ENCODE measurements around the gene LZTFL1. TPM values are rescaled to one million over a fixed set of nuclear protein-coding genes. Genes with fewer than 3 reads are reported as not detected.

LZTFL1 gene
- total RNA-seq, 1 experiment from 2014 or later: 9.1 TPM

GRCh38 chr3:45874677-45875346, 32.9 kb upstream of the LZTFL1 start (continued):
- TF ChIP-seq AR (CRISPR knock-in tag; IDR thresholded peaks at IDR 0.05) (no peak), ZNF263 (CRISPR knock-in tag; IDR thresholded peaks at IDR 0.05; ENCODE audit: low read depth) (no peak), ZNF138 (CRISPR knock-in tag; conservative IDR thresholded peaks at IDR 0.05) (no peak), USF1 (CRISPR knock-in tag; IDR thresholded peaks at IDR 0.05) (no peak), ATF1 (CRISPR knock-in tag; IDR thresholded peaks at IDR 0.05) (no peak), ATF3 (CRISPR knock-in tag; conservative IDR thresholded peaks at IDR 0.05) (no peak), ATF6 (CRISPR knock-in tag; IDR thresholded peaks at IDR 0.05) (no peak), NFYB (CRISPR knock-in tag; conservative IDR thresholded peaks at IDR 0.05; ENCODE audit: low read depth) (no peak)

GRCh38 chr3:45873638-45874037, 31.7 kb upstream of the LZTFL1 start:
- H3K27ac Mint-ChIP-seq: no peak overlapping the region
- no peaks in the 10 kb centered on the region for H3K9me3 Mint-ChIP-seq
- CTCF ChIA-PET: interaction anchor here (2.1 kb wide), 1 partner anchor 205 kb away, joined by 5 read pairs; no protein-coding TSS in a partner anchor
- DNase-seq (ENCODE audit: low spot score) (no peak), ATAC-seq (no peak)
- POLR2A ChIA-PET: no interaction called here
- H3K4me1 Mint-ChIP-seq: peaks cover 13% of the 10 kb centered on the region
- no peak for TF ChIP-seq ZNF425 (CRISPR knock-in tag; conservative IDR thresholded peaks at IDR 0.05)
- TF ChIP-seq CBFB (CRISPR knock-in tag; IDR thresholded peaks at IDR 0.05; ENCODE audit: low read depth): no peak
- no peak for TF ChIP-seq RORB (CRISPR knock-in tag; IDR thresholded peaks at IDR 0.05)
- no peak for TF ChIP-seq ATF6 (CRISPR knock-in tag; IDR thresholded peaks at IDR 0.05)
- TF ChIP-seq MLX (CRISPR knock-in tag; IDR thresholded peaks at IDR 0.05): no peak
- no peak for TF ChIP-seq SMAD4 (CRISPR knock-in tag; IDR thresholded peaks at IDR 0.05)
- TF ChIP-seq ETV6 (CRISPR knock-in tag; IDR thresholded peaks at IDR 0.05): no peak
- no peak for TF ChIP-seq AFF4 (CRISPR knock-in tag; IDR thresholded peaks at IDR 0.05; ENCODE audit: borderline replicate concordance)
- no peak overlapping the region for H3K4me3 Mint-ChIP-seq
- no peaks in the 10 kb centered on the region for H3K36me3 Mint-ChIP-seq
- H3K27me3 Mint-ChIP-seq (ENCODE audit: low read depth): peaks cover 5% of the 10 kb centered on the region

Measured in WTC11 (cell line).